GM19452 (cell line): ENCODE data around the gene CCDC178.
"Not testable (repeated sequence)": the region's sequence is repeated elsewhere in the genome, so short reads cannot be mapped to it uniquely, and the experiment has no call there.

Experiments used
- ATAC-seq: cut with Tn5 transposase; IDR thresholded peaks from one replicate; pipeline ENCODE4 v1.9.1; 2021; ENCODE audit not compliant: unreplicated experiment

Gene CCDC178

GRCh38 chr18:33231474-33232317 lies 208.8 kb downstream of the CCDC178 start:
- ATAC-seq = peak; percentile 90

DNA sequence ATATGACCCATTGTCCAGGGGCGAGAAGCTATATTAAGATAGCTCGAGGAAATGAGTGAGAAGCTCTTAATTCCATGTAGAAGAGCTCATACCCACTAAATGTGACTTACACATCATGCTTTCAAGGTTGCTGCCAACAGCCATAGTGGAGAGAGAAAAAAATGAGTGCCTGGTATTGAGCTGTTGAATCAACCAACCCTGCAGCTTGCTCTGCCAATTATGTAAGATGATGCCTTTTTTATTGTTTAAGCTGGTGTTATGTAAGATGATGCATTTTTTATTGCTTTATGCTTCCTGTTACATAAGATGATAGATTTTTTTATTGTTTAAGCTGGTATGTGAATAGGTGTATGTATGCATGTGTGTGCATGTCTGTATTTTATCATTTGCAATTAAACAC lies 228.2 kb downstream of the CCDC178 start:
- no peak for ATAC-seq

- ATAC-seq = no peak
Measured at GRCh38 chr18:33210575-33211189, 229.8 kb downstream of the CCDC178 start.

DNA sequence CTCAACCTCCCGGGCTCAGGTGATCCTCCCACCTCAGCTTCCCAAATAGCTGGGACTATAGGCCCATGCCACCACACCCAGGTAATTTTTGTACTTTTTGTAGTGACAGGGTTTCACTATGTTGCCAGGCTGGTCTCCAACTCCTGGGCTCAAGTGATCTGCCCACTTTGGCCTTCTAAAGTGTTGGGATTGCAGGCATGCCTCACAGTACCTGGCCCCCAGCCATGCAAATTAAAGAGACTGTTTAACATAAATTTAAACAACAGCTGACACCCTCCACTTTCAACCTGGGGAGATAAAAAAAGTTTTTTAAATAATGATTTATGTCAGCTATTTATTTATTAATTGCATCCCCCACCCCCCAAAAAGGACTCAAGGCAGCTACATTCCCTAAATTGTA lies 234.7 kb downstream of the CCDC178 start:
- ATAC-seq = no peak

- no peak for ATAC-seq
Measured at GRCh38 chr18:33201509-33201926, 239.0 kb downstream of the CCDC178 start.

DNA sequence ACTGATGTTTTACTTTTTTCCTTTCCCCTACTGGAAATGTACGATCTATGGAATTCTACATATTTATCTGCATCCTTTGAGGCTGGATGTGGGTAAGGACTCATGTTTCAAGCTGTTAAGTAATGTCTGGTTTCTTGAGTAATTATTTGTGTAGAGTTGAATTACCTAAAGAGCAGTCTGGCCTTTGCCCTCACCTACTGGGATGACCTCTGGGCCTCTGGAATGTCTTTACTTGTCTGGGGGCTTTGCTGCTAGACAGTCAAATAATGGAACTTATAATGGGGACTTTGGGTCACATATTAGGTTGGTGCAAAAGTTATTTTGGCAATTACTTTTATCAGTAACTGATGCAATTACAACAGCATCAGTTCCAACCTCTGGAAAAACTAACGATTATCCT lies 244.7 kb downstream of the CCDC178 start:
- no peak for ATAC-seq

DNA sequence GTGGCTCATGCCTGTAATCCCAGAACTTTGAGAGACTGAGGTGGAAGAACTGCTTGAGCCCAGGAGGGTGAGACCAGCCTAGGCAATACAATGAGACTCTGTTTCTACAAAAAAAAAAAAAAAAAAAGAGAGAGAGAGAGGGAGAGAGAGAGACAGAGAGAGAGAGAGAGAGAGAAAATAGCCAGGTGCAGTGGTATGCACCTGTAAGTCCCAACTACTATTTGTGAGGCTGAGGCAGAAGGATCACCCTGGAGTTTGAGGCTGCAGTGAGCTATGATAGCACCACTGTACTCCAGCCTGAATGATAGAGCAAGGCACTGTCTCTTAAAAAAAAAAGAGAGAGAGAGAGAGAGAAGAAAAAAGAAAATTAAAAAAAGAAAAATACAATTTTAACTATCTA lies 245.7 kb downstream of the CCDC178 start:
- no peak for ATAC-seq

DNA sequence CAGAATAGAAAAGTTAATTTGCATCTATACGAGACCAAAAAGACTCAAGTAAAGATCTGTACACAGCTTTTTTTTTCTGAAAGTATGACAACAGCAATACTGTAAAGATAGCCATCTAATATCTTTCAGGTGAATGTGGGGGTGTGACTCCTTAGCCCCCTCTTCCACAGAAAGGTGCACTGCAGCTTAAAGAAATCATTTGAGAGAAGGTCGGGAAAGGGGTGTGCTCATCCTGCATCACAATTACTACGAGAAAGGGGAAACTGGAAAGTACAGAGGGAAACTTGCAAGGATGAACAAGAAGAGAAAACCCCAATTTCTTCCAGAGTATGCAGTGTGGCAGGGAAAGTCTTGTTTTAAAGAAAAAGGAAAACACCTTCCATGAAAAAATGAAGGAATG lies 255.6 kb downstream of the CCDC178 start:
- ATAC-seq = no peak

DNA sequence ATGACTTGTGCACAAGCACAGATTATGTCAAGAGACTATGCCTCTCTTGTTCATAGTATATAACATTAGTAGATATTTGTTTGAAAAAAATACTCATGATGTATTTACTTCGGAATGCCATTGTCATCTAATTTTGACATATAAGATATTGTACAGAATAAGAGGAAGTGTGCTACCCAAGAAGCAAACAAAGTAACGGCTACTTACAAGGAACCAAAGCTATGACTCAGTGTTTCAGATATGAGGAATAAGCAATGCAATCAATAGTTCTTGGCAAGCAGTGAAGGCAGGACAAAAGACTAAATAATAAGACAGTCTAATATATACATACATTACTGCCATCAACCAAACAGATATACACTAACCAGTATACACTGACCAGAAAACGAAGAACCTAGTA lies 256.3 kb downstream of the CCDC178 start:
- no peak for ATAC-seq

GRCh38 chr18:33183136-33183535 lies 257.4 kb downstream of the CCDC178 start:
- ATAC-seq = no peak

DNA sequence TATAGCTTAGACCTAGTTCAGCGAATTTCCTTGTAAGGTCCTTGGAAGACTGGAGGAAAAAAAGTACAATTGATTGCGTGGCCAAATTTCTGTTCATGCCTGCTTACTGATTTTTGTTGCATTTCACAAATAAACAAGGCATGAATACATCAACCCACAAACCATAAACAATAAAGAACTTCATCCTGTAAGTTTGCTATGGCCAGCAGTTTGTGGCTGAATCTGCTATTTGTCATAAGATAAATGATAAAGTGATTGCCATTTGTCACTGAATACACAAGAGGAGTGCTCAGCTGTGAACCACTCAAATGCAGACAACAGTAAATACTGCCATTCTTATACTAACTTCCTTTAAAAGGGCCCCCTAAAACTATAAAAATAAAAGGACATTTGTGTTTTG lies 259.5 kb downstream of the CCDC178 start:
- ATAC-seq = no peak

- no peak for ATAC-seq
Measured at GRCh38 chr18:33169218-33169617, 271.3 kb downstream of the CCDC178 start.

- ATAC-seq = not testable (repeated sequence)
Measured at GRCh38 chr18:33164121-33164520, 276.4 kb downstream of the CCDC178 start.

DNA sequence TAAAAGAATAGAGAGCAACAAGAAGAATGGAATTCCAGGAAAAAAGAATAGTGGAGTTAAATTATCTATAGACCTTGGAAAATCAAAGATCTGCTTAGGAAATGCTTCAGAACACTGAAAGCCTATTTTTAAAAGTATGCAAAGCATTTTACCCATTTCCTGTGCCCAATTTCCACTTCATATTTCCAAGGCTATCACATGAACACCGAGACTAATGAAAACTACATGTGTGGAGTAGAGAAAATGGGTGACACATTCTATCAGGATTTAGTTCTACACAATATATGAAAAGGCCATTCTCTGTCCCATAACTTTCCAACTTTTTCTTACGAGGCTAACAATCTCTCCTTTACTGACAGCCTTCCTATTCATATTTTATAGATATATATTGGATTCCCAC lies 279.4 kb downstream of the CCDC178 start:
- ATAC-seq = no peak

- no peak for ATAC-seq
Measured at GRCh38 chr18:33159151-33159550, 281.4 kb downstream of the CCDC178 start.

DNA sequence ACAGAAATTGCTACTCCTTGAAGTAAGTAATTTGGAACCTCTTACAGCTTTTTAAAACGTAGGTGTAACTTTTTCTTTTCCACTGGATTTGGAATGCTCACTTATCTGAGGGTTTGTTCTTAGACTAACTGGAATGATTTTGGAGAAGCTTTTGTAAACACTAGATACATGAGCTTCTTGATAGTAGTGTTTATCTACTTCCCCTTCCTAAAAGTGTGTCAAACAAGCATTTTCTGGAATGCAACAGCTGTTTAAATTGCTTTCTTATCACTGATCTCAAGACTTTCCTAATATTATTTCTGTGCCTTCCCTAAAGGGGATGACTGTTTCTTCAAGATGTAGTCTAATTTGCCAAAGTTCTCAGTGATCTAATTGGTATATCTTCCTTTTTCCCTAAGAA lies 282.6 kb downstream of the CCDC178 start:
- no peak for ATAC-seq

GRCh38 chr18:33156906-33157470 lies 283.5 kb downstream of the CCDC178 start:
- no peak for ATAC-seq

DNA sequence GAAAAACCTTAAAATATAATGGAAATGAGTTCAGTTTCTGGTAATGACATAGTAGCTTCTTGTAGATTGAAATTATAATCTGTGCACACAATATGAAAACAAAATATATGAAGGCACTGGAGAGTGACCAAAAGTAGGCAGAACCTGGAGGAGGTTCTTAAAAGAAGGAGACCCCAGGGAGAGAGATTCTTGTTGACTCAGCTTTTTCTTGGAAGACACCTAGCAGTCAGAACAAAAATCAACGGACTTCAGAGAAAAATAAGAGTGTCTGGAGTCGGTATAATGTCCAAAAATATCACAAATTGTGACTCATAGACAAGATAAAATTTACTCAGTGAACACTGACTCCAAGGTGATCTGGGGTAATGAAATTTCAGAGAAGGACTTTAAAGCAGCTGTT lies 286.5 kb downstream of the CCDC178 start:
- no peak for ATAC-seq

DNA sequence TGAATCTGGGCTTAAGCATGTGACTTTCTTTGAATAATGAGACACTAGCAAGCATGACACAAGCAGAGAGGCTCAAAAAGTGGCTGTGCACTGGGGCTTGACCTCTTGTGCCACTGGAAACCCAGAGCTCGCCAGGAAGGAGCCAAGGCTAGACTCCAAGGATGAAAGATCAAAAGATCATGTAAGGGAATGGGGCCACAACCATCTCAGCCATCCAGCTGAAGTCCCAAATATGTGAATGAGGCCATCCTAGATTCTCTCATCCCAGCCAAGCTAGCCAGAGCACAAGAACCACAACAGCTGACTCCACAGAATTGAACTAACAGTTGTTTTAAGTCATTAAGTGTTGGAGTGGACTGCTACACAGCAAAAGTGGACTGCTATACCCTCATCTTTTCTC lies 288.1 kb downstream of the CCDC178 start:
- ATAC-seq = no peak

- not testable (repeated sequence) for ATAC-seq
Measured at GRCh38 chr18:33147811-33148210, 292.7 kb downstream of the CCDC178 start.

DNA sequence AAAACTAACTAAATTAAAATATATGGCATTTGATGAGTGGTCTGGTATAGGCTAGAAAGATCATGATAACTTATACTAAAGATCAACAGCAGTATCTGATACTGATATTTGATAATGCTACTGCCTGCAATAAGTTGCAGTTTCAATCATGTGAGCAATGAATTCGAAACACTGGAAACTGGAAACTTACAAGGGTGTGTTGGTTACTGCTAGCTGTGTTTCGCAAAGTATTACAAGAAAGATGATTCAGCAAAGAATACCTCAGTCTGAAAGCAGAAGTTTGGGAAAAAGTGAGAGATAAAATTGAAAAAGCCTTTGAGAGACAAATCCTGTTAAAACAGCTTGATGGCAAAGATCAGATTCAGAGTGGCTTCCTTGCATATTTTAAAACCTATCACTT lies 294.5 kb downstream of the CCDC178 start:
- ATAC-seq = no peak

- no peak for ATAC-seq
Measured at GRCh38 chr18:33135951-33136660, 304.4 kb downstream of the CCDC178 start.
